ENCODE data around the gene MNDA.
"Not testable (repeated sequence)": the region's sequence is repeated elsewhere in the genome, so short reads cannot be mapped to it uniquely, and the experiment has no call there.

MNDA gene

GRCh38 chr1:158839566-158839965 is 8.4 kb downstream of the MNDA start:
- DNase-seq, result no peak

GRCh38 chr1:158840236-158840635 is 9.1 kb downstream of the MNDA start:
- no peak for DNase-seq

- DNase-seq, result no peak
Observed at GRCh38 chr1:158864595-158864994, 33.4 kb downstream of the MNDA start.

- DNase-seq, result not testable (repeated sequence)
Observed at GRCh38 chr1:158870438-158870837, 39.3 kb downstream of the MNDA start.

GRCh38 chr1:158873141-158873540 is 42.0 kb downstream of the MNDA start:
- DNase-seq, result no peak

- no peak for DNase-seq
Observed at GRCh38 chr1:158893654-158894053, 62.5 kb downstream of the MNDA start.

GRCh38 chr1:158898722-158899121 is 67.6 kb downstream of the MNDA start:
- no peak for DNase-seq

Data from hematopoietic multipotent progenitor cell treated with erythropoietin and hydrocortisone succinate and interleukin-3 and kit ligand, for 6 days (in vitro differentiated cells).